SU-DHL-6 (cell line): ENCODE results near the gene GAS1.

ENCODE experiments used
- H2AFZ ChIP-seq: fragments of 200-600 bp; sonication (generic); 2 replicates; pipeline ENCODE4 v1.6.1; 2014; ENCODE audit warnings: low read depth, mild to moderate bottlenecking, moderate library complexity, mixed read lengths, antibody characterized with exemption, low read length; ENCODE audit not compliant: severe bottlenecking
- H3F3A ChIP-seq: fragments of 200-600 bp; shearing (Covaris generic); 2 replicates; pipeline ENCODE4 v1.6.0; 2016; ENCODE audit warnings: antibody characterized with exemption, mild to moderate bottlenecking; ENCODE audit not compliant: insufficient read depth
- H3K27ac ChIP-seq: fragments of 200-600 bp; sonication (generic); 2 replicates; pipeline ENCODE4 v1.5.1; 2016; ENCODE audit warnings: low read depth, mild to moderate bottlenecking, low read length, moderate library complexity, mixed read lengths
- H3K27me3 ChIP-seq: fragments of 200-600 bp; sonication (generic), shearing (Covaris generic); 2 replicates; pipeline ENCODE4 v1.6.0; 2014; ENCODE audit warnings: mild to moderate bottlenecking, low read length
- H3K36me3 ChIP-seq: fragments of 200-600 bp; sonication (generic); 2 replicates; pipeline ENCODE4 v1.6.1; 2014; ENCODE audit warnings: mild to moderate bottlenecking, low read length, mixed read lengths
- H3K4me2 ChIP-seq: fragments of 300-600, 200-600 bp; shearing (Covaris generic), sonication (generic); 2 replicates; pipeline ENCODE4 v1.6.0; 2014; ENCODE audit warnings: low read length, low read depth, mild to moderate bottlenecking; ENCODE audit not compliant: poor library complexity, severe bottlenecking
- H3K4me3 ChIP-seq: fragments of 200-600 bp; sonication (generic); 2 replicates; pipeline ENCODE4 v1.5.1; 2014; ENCODE audit warnings: antibody characterized with exemption, low read length, mild to moderate bottlenecking, mixed read lengths; ENCODE audit not compliant: insufficient read depth, poor library complexity, severe bottlenecking
- H3K79me2 ChIP-seq: fragments of 200-600 bp; sonication (generic); 2 replicates; pipeline ENCODE4 v1.6.1; 2014; ENCODE audit warnings: mild to moderate bottlenecking, low read length, moderate library complexity; ENCODE audit not compliant: insufficient read depth
- H3K9ac ChIP-seq: fragments of 200-600 bp; sonication (generic); 2 replicates; pipeline ENCODE4 v1.7.0; 2014; ENCODE audit warnings: mild to moderate bottlenecking, low read length
- H3K9me2 ChIP-seq: fragments of 200-600 bp; sonication (generic); replicated peaks from 2 replicates; pipeline ENCODE4 v1.6.1; 2014; ENCODE audit warnings: low read length; ENCODE audit not compliant: insufficient read depth
- H3K9me3 ChIP-seq: fragments of 200-600 bp; sonication (generic); 2 replicates; pipeline ENCODE4 v1.6.1; 2014; ENCODE audit warnings: low read length, mixed read lengths; ENCODE audit not compliant: insufficient read depth
- H4K20me1 ChIP-seq: fragments of 200-600 bp; sonication (generic); 2 replicates; pipeline ENCODE4 v1.6.1; 2014; ENCODE audit warnings: low read depth, mild to moderate bottlenecking, antibody characterized with exemption, low read length, moderate library complexity, mixed read lengths
- EZH2phosphoT487 ChIP-seq: fragments of 200-600 bp; sonication (generic), shearing (Covaris generic); conservative IDR thresholded peaks from 2 replicates; pipeline ENCODE4 v1.6.1; 2018; ENCODE audit warnings: mild to moderate bottlenecking, antibody characterized with exemption, low read length, moderate library complexity, mixed read lengths
- TF ChIP-seq, protein P1 (sequence below): fragments of 200-600 bp; sonication (generic); IDR thresholded peaks from one replicate; pipeline ENCODE4 v1.5.1; 2017; ENCODE audit warnings: antibody characterized with exemption, mild to moderate bottlenecking, low read length, moderate library complexity; ENCODE audit not compliant: insufficient read depth, poor library complexity, severe bottlenecking

The GAS1 gene

DNA sequence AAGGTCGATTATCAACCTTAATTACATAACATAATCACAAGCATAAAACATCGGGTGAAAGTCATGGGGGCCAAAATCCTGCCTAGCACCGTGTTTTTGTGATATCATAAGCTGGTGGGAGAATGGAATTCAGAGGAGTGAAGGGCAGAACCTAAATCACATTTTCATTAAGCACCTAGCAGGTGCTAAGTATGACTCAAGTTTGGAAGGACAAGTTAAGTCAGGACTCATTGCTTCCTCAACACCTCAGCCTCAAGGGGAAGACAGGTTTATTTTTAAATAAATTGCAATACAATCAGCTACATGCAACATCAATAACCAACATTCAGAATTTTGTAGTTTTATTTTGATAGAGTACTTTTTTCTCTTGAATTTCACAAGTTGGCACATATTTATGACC is 33.5 kb upstream of the GAS1 start:
- Histone ChIP-seq H3F3A (no peaks in the 10 kb centered on the region), H3K4me3 (no peak overlapping the region), H3K9ac (no peak overlapping the region), H2AFZ (no peak overlapping the region), H4K20me1 (no peaks in the 10 kb centered on the region), H3K79me2 (no peaks in the 10 kb centered on the region), H3K27ac (no peak overlapping the region), H3K9me3 (no peaks in the 10 kb centered on the region), H3K4me2 (no peak overlapping the region), H3K36me3 (no peaks in the 10 kb centered on the region), H3K27me3 (no peaks in the 10 kb centered on the region; the same call in 1 of the 2 replicates), H3K9me2 (no peaks in the 10 kb centered on the region)
- TF ChIP-seq, protein P1, sequence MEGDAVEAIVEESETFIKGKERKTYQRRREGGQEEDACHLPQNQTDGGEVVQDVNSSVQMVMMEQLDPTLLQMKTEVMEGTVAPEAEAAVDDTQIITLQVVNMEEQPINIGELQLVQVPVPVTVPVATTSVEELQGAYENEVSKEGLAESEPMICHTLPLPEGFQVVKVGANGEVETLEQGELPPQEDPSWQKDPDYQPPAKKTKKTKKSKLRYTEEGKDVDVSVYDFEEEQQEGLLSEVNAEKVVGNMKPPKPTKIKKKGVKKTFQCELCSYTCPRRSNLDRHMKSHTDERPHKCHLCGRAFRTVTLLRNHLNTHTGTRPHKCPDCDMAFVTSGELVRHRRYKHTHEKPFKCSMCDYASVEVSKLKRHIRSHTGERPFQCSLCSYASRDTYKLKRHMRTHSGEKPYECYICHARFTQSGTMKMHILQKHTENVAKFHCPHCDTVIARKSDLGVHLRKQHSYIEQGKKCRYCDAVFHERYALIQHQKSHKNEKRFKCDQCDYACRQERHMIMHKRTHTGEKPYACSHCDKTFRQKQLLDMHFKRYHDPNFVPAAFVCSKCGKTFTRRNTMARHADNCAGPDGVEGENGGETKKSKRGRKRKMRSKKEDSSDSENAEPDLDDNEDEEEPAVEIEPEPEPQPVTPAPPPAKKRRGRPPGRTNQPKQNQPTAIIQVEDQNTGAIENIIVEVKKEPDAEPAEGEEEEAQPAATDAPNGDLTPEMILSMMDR: no peak
- TF ChIP-seq EZH2phosphoT487: no peak

DNA sequence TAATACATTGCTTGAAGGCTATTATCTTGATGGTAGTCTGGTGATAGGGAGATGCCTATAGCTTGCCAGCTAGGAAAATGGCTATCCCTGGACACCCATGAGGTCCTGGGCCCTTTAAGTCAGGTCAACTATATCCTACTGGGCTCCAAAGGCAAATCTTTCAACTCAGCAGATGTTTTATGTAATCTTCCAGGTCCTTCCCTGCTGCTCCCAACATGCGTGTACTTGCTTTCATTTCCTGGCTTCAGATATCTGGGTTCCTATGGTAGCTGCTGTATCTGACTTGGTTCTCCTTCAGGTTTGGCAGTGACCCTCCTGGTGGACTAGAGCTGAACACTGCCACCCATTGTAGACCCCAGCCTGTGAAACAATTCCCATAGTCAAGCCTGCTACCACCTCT is 32.4 kb upstream of the GAS1 start:
- TF ChIP-seq EZH2phosphoT487: no peak
- H3K9me3 ChIP-seq: no peaks in the 10 kb centered on the region
- H3K4me2 ChIP-seq: no peak overlapping the region
- H3F3A ChIP-seq: no peaks in the 10 kb centered on the region
- H3K9me2 ChIP-seq: no peaks in the 10 kb centered on the region
- no peak overlapping the region for H3K4me3 ChIP-seq
- H3K27me3 ChIP-seq: no peaks in the 10 kb centered on the region; the same call in 1 of the 2 replicates
- H3K36me3 ChIP-seq: no peaks in the 10 kb centered on the region
- H4K20me1 ChIP-seq: no peaks in the 10 kb centered on the region
- H3K9ac ChIP-seq: no peak overlapping the region
- no peak overlapping the region for H2AFZ ChIP-seq
- H3K79me2 ChIP-seq: no peaks in the 10 kb centered on the region
- no peak overlapping the region for H3K27ac ChIP-seq

DNA sequence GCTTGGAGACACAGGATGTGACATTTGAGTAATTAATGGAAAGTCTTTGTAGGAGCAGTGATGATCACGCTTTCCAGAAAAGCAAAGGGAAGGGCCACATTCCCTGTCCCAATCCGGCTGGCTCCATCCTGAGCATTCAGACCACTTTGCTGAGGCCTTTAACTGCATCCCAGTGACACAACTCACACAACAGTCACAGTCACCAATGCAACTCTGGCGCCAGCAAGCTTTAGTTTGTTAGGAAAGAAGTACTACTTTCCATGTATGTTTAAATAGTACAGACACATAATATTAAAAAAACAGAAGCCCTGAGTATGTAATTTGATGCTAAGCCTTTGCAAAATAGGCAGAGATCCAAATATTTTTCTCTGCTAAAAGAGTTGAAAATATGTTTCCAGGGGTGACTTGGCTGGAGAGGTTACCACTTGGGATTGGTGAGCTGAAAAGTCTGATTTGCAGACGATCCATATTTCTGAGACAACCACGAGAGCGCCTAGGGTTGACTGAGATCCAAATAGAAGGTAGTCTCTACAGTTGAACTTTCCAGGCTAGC is 31.7 kb upstream of the GAS1 start:
- H4K20me1 ChIP-seq: no peaks in the 10 kb centered on the region
- H3K4me3 ChIP-seq: no peak overlapping the region
- no peaks in the 10 kb centered on the region for H3F3A ChIP-seq
- H3K4me2 ChIP-seq: no peak overlapping the region
- no peak for TF ChIP-seq EZH2phosphoT487
- TF ChIP-seq, protein P1: no peak
- no peak overlapping the region for H3K9ac ChIP-seq
- no peak overlapping the region for H2AFZ ChIP-seq
- no peaks in the 10 kb centered on the region for H3K36me3 ChIP-seq
- H3K9me2 ChIP-seq: no peaks in the 10 kb centered on the region
- H3K79me2 ChIP-seq: no peaks in the 10 kb centered on the region
- H3K27me3 ChIP-seq: no peaks in the 10 kb centered on the region; the same call in 1 of the 2 replicates
- H3K27ac ChIP-seq: no peak overlapping the region
- H3K9me3 ChIP-seq: no peaks in the 10 kb centered on the region

DNA sequence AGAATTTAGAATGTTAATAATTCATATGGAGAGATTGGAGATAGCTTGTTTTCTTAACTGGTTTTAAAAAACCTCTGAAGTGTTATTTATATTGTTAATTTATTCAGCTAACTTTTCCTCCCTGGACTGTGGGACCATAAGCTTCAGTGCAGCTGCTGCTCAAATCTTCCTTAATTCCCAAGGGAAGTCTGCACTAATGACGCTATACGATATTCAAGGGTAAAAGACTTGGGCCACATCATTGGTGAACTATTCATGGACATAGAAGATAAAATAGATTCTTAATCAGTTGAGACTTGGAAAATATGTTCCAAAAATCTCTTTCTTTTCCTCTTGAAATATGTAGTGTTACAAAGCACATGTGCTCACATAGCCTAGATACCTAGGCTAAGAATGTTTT is 31.1 kb upstream of the GAS1 start:
- Histone ChIP-seq H3K4me2 (no peak overlapping the region), H3K27ac (no peak overlapping the region), H3K27me3 (no peaks in the 10 kb centered on the region; the same call in 1 of the 2 replicates)

More for the DNA sequence above, 31.1 kb upstream of the GAS1 start:
- Histone ChIP-seq H2AFZ (no peak overlapping the region), H3K79me2 (no peaks in the 10 kb centered on the region), H3K4me3 (no peak overlapping the region), H3F3A (no peaks in the 10 kb centered on the region), H3K36me3 (no peaks in the 10 kb centered on the region), H4K20me1 (no peaks in the 10 kb centered on the region), H3K9ac (no peak overlapping the region), H3K9me3 (no peaks in the 10 kb centered on the region), H3K9me2 (no peaks in the 10 kb centered on the region)
- TF ChIP-seq EZH2phosphoT487: no peak
- TF ChIP-seq, protein P1: no peak
